Stomach (tissue), 4 donors: ENCODE results near the gene PSMB7.

Experiments
- EP300 ChIP-seq: sonication (generic); formaldehyde crosslinking; IDR thresholded peaks from one replicate; pipeline ENCODE4 v1.6.1; 2017; ENCODE audit warnings: antibody characterized with exemption
- POLR2AphosphoS5 ChIP-seq, 3 donors: sonication (generic); formaldehyde crosslinking; IDR thresholded peaks; one replicate each; pipeline ENCODE4 v1.6.1; 2016; ENCODE audit warnings: antibody characterized with exemption in 3 of 3
- TF ChIP-seq, protein P1 (sequence below), 7 experiments: fragments of 450-650 bp in 4 of 7; fragments of 200-600 bp in 3 of 7; sonication (generic) in 3 of 7; IDR thresholded peaks; one replicate each; pipeline ENCODE4 v1.5.1; 2016 to 2019; ENCODE audit warnings: antibody characterized with exemption in 7 of 7, control low read depth in 2 of 7, mild to moderate bottlenecking in 1 of 7

DNA sequence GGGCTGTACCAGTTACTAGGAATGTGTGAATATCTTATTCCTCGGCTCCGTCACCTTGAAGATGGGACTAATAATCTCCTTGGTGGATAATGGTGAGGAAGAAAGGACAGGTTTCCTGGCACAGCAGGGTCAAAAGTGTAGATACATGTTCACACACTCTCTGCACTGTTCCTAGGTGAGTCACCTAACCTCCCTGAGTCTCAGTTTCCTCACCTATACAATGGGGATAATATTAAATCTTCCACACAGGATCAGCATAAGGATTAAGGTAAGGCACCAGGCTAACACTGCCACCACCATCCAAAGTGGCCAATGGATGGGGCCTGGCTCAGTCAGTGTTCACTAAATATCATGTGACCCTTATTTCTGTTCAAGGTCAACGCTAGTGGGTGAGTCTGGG, 66.9 kb downstream of the PSMB7 start:
- TF ChIP-seq, protein P1, sequence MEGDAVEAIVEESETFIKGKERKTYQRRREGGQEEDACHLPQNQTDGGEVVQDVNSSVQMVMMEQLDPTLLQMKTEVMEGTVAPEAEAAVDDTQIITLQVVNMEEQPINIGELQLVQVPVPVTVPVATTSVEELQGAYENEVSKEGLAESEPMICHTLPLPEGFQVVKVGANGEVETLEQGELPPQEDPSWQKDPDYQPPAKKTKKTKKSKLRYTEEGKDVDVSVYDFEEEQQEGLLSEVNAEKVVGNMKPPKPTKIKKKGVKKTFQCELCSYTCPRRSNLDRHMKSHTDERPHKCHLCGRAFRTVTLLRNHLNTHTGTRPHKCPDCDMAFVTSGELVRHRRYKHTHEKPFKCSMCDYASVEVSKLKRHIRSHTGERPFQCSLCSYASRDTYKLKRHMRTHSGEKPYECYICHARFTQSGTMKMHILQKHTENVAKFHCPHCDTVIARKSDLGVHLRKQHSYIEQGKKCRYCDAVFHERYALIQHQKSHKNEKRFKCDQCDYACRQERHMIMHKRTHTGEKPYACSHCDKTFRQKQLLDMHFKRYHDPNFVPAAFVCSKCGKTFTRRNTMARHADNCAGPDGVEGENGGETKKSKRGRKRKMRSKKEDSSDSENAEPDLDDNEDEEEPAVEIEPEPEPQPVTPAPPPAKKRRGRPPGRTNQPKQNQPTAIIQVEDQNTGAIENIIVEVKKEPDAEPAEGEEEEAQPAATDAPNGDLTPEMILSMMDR (IDR thresholded peaks at IDR 0.05): no peak
- TF ChIP-seq EP300 (no peak), POLR2AphosphoS5 (IDR thresholded peaks at IDR 0.05) (no peak)
